ENCODE results near the gene BRD3OS.
A peak's percentile ranks its signal among the peaks of the same experiment; 100 is the strongest.

BRD3OS gene

DNA sequence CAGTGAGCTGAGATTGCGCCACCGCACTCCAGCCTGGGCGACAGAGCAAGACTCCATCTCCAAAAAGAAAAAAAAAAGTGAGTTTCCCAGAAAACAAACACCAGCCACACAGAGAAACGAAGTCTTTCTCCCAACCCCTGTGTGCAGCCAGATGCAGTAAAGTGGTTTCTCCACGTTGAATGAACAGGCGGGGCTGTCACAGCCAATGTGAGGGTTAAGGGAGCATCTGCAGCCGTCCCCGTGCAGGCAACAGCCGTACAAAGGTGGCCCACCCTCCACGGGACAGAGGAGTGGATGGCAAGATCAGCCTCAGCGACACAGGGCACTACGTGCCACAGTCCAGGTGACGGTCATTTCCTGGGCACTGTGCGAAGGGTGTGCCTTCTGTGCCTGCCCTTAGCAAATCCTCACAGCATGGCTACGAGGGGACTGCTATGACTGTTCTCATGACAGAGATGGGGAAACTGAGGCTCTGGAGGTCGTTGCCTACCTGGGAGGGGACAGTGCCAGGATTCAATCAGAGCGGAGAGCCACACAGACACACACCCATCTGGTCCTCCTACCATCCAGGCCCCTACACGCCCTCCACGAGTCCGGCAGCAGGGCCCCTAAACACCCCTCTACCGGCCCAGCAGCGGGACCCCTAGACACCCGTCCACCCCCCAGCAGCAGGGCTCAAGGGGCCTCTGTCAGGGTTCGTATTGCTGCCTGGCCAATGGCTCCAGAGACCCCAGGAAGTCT lies 35.5 kb upstream of the BRD3OS start:
- no peak for FAIRE-seq

DNA sequence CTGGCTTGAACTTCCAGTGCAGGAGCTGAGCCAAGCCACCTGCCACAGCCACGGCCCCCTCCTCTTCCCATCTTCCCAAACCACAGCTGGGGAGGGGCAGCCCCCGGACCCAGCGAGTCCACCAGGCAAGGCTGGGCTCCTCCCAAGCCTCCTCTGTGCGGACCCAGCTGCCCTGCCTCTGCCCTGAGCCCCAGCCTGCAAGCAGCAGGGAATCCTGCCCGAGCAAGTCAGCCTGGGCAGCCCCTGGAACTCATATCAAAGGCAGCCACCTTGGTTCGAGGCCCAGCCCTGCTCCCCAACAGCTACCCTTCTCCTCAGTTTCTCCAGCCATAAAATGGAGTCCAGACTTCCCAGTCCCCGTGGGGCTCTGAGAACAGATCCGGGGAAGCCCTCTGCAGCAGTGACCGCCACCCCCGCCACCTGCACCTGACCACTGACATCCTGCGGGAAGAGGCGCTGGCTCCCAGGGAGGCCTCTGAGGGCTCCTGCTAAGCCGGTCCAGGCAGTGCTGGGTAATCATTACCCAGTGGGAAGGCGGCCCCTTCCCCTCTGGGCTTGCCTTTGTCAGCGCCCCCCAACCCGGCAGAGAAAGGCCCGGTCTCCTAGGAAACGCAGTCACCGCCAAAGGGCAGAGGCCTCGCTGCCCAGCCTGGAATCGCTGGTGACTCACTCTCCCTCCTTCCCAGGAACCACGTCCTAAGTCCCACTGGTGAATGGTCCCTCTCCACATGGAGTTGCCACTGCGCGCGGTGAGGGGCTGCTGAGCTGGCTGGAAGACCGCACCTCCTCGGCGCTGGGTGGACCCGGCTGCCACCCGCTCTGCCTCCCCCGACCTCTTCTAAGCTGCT lies 34.7 kb upstream of the BRD3OS start:
- FAIRE-seq: no peak

GRCh38 chr9:133991214-133991921 lies 33.9 kb upstream of the BRD3OS start:
- FAIRE-seq: no peak

DNA sequence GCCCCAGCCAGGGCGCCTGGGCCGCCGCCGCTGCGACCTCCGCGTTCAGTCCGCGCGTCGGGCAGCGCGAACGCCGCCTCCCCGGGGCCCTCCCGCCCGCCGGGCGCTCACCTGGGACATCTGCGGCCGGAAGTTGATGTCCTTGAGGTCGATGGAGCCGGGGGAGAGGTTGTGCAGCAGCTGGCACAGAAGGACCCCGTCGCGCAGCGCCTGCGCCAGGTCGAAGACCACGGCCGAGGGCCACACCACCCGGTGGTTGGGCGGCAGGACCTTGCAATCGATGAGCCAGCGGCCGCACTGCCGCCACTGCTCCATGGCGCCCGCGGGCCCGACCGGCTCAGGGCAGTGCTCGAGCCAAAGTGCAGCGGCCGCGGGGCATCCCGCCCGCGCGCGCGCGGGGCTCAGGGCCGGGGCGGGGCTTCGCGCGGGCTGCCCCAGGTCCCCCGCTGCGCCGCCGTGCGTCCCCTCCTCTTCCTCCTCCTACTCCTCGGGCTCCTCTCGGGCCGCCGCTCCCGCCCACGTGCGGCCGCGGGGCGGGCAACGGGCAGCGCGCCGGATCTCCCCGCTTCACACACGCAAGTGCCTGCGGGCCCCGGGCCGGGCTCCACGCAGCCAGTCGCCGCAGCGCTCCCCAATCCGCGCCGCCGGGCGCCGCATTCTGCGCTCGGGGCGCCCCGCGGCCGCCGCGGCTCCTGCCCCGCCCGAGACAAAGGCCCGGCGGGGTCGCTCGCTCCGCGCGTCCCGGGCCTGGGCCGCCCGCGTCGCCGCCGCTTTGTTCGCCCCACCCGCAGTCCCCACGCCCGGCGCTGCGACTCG lies 33.1 kb upstream of the BRD3OS start, which contains the start of gene VAV2:
Gene VAV2, minus strand, starts transcription at position 361 of the 816 bp plus-strand sequence. Its CDS starts 46 bp downstream, at position 315.
- no peak for FAIRE-seq

GRCh38 chr9:133992780-133993634 lies 32.3 kb upstream of the BRD3OS start:
- FAIRE-seq: peak; percentile 80

DNA sequence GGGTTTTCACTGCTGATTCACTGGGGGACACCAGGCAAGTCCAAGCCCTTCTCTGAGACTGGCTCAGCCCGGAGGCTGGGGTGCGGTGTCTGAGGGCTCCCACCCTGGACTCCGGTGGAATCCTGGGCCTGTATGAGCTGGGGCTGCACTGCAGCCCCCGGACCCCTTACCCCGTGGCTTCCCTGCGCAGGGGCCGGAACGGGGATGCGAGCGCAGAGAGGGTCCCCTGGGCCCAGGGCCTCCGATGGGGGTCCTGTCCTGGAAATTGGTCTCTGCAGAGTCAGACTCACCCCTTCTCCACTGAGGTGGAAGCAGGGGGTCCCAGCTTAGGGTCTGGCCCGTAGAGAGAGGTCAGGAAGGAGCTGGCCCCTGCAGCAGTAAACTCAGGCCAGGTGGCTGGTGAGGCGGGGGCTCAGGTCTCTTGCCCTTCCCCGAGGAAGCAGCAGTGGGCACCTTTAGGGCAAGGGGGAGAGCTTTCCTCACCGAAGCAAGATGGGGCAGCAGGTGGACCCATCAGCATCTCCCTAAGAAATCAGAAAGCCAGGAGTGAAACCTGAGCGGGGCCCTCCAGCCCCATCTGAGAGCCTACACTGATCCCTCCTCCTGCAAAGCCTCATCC lies 31.5 kb upstream of the BRD3OS start:
- FAIRE-seq: no peak

DNA sequence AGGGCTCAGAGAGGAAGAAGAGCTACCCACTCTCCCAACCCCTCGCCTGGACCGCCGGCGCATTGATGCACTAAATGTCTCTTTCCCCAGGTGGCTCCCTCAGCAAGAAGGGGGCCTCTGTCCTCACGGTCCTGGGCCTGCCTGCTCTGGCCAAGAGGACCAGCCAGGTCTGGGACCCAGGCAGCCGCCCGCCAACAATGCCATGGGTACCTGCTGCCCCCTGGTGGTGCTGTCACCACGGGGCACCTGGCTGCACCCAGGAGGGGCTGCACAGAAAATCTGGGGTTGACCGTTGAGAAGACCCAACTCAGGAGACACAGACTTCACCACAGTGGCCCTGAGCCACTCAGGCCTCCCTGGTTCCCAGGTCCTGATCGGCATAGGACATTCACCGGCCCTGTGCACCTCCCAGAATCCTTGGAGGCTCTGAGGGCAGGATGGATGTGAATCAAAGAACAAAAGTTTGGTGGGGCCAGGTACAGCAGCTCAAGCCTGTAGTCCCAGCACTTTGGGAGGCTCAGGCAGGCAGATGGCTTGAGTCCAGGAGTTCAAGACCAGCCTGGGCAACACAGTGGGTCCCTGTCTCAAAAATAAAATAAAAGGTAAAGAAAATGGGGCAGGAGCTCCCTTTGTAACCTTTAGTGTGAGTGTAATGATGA lies 30.8 kb upstream of the BRD3OS start:
- FAIRE-seq: no peak

DNA sequence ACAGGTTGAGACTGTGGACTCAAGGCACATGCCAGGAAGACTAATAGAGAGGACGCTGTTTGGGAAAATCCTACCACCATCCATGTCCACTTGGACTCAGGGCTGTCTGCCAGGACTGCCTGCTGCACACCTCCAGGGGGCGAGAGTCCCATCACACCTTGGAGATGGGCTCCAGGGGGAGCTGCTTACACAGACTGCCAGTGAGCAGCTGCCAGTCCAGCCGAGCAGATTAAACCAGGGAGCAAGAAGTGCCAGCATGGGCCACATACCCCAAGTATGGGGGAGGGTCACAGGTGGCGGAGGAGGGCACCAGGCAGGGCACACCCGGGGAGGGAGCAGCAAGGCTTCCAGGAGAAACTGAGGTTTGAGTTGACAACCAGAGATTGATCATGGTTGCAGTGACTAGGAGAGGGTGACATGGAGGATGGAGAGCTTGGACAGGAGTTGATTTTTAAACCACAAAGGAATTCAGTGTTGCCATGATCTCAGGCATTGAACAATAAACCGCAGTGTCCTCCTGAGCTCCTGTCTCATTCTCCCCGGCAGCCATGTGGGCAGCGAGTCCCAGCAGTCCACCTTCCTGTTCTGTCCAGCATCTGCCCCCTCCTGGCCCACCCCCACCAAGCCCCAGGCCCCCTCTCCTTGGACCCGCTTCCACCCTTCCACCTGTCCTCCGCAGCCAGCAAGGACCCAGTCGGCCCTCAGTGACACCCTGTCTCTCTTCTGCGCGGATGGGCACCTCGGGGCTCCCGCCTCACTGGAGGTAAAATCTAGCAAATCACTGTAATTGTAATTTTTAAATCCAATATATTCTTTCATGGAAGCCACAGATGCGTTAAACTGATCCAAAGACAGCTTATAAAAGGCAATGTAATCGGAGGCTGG lies 30.0 kb upstream of the BRD3OS start:
- FAIRE-seq: no peak

- no peak for FAIRE-seq
These were observed 28.5 kb upstream of the BRD3OS start for GRCh38 chr9:133996531-133997520.

- FAIRE-seq: no peak
These were observed 27.7 kb upstream of the BRD3OS start for GRCh38 chr9:133997584-133997983.

GRCh38 chr9:133998915-133999595 lies 26.2 kb upstream of the BRD3OS start:
- FAIRE-seq: no peak

DNA sequence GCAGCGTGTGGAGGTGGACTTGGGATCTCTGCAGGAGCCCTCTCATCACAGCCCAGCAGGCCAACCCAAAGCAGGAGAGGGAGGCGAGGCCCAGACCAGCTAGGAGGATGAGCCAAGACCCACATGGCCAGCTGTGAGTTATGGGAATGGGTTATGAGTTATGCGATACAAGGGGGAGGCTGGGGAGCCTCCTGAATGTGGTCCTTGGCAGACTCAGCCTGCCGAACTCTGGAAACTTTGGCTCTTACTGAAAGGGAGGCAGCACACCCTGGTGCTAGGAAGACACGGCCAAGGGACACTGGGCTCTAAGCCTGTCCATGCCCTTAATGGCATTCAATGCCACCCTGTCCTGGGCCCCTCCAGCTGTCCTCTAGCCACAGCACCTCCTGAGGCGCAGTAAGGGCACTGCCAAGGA lies 25.4 kb upstream of the BRD3OS start:
- no peak for FAIRE-seq

- FAIRE-seq: no peak
These were observed 22.5 kb upstream of the BRD3OS start for GRCh38 chr9:134002796-134003195.

GRCh38 chr9:134003237-134003636 lies 22.0 kb upstream of the BRD3OS start:
- no peak for FAIRE-seq

DNA sequence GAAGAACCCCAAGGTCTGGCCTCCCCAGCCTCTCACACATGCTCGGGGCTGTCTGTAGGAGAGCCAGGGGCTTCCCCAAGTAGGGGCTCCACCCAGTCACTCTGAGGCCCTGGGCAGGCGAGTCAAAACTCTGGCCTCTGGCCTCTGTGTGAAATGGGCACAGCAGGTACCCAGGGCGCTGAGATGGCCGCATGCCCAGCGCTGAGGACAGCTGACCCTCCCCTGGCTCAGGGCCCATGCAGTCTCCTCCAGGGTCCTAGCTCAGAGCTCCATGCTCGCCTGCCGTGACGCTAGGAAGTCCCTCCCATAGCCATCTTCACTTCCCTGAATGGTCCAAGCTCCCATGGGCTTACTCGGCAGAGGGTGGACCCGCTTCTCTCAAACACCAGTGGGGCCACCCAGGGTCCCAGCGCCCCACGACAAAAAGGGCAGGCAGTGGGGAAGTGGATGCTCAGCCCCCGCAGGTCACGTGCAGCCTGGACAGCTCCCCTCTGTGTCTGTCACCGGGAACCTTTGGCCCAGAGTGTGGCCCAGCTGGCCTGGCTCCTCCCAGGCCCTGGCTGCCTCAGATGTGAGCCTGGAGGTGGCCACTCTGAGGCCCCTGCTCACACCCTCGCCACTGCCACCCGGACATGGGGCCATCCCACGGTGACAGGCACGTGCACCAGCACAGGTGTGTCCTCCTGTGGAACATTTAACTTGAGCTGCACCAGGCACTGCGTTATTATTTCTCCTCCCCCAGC lies 21.0 kb upstream of the BRD3OS start:
- no peak for FAIRE-seq

GRCh38 chr9:134004881-134005280 lies 20.4 kb upstream of the BRD3OS start:
- FAIRE-seq: no peak

GRCh38 chr9:134005381-134005780 lies 19.9 kb upstream of the BRD3OS start:
- no peak for FAIRE-seq
